Lower leg skin (tissue), 3 donors: ENCODE data around the gene GSG1L.

Source experiments
- CTCF ChIP-seq, 3 donors: fragments of 450-650 bp; IDR thresholded peaks; one replicate each; pipeline ENCODE4 v1.5.1; 2016; ENCODE audit warnings: antibody characterized with exemption in 3 of 3, mild to moderate bottlenecking in 3 of 3, moderate library complexity in 2 of 3
- POLR2A ChIP-seq, 2 donors: fragments of 450-650 bp; IDR thresholded peaks; one replicate each; pipeline ENCODE4 v1.6.1; 2016 to 2017; ENCODE audit warnings: antibody characterized with exemption in 2 of 2, mild to moderate bottlenecking in 1 of 2, moderate library complexity in 1 of 2

GRCh38 chr16:27890006-27890405 is 173.5 kb downstream of the GSG1L start:
- TF ChIP-seq CTCF (IDR thresholded peaks at IDR 0.05) (no peak), POLR2A (IDR thresholded peaks at IDR 0.05) (no peak)
